ENCODE data around the gene MTERF4. TPM values are rescaled to one million over a fixed set of nuclear protein-coding genes. Genes with fewer than 3 reads are reported as not detected.

Gene MTERF4, protein sequence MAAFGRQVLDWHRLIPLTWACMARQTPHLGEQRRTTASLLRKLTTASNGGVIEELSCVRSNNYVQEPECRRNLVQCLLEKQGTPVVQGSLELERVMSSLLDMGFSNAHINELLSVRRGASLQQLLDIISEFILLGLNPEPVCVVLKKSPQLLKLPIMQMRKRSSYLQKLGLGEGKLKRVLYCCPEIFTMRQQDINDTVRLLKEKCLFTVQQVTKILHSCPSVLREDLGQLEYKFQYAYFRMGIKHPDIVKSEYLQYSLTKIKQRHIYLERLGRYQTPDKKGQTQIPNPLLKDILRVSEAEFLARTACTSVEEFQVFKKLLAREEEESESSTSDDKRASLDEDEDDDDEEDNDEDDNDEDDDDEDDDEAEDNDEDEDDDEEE
- total RNA-seq, result 32.6 and 33.9 TPM in 2 replicates

DNA sequence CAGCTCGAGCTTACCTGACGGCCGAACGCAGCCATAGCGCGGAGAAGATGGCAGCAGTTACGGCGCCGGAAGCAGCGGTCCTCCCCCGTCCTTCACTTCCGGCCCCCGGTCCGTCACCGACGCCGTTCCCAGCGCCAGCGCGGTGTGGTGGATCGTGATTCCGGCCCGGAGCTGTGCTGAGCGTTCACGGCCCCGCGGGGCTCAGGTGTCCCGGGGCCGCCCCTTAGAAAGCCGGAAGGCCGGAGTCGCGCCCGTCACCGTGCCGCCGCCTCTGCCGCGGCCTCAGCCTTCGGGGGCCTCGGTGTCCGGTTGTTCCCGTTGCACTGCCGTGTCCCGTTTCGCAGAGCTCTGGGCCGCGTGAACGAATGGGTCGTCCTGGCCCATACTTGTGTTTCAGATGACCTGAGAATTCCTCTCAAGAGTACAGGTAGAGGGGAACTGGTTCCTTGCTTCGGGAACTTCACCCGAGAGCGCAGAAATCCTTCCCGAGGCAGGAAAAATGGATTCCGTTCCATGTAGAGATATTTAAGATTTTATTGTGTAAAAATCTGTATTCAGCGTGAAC lies at the start of gene MTERF4:
Gene MTERF4, minus strand, starts transcription at position 49 of the 565 bp plus-strand sequence. Its CDS starts 14 bp downstream, at position 35.

DNA sequence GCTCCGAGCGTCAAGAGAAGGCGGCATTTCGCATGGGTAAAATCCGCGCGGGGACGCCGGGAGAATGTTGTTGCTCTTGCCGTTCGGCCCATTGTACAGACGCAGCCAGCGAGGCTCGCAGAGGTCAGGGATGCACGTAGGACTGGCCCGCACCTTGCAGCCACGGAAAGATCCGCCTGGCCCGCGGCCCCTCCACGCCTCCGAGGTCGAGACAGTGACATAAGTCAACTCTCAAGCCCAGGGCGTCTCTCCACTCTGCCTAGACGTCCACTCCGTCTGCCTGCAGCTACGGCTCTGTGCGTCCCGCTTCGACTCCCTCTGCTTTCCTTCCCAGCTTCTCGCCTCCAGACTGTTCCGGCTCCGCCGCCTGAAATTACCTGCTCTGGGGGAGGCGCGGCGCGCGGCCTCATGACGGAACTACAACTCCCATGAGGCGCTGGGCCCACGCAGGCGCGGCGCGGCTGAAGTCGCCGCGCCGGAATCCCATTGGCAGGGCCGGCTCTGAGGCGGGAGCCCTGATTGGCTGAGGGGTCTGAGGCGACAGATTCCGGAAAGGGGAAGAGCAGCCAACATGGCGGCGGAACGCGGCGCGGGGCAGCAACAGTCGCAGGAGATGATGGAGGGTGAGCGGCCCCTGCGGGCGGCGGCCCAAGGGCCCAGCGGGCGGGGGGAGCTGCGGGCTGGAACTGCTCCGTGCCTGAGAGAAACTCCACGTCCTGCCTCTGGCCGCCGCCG lies 48.0 kb upstream of the MTERF4 start, which contains the start of gene PPP1R7:
Gene PPP1R7, plus strand, starts transcription at position 543 of the 735 bp plus-strand sequence. Its CDS starts 29 bp downstream, at position 572.

DNA sequence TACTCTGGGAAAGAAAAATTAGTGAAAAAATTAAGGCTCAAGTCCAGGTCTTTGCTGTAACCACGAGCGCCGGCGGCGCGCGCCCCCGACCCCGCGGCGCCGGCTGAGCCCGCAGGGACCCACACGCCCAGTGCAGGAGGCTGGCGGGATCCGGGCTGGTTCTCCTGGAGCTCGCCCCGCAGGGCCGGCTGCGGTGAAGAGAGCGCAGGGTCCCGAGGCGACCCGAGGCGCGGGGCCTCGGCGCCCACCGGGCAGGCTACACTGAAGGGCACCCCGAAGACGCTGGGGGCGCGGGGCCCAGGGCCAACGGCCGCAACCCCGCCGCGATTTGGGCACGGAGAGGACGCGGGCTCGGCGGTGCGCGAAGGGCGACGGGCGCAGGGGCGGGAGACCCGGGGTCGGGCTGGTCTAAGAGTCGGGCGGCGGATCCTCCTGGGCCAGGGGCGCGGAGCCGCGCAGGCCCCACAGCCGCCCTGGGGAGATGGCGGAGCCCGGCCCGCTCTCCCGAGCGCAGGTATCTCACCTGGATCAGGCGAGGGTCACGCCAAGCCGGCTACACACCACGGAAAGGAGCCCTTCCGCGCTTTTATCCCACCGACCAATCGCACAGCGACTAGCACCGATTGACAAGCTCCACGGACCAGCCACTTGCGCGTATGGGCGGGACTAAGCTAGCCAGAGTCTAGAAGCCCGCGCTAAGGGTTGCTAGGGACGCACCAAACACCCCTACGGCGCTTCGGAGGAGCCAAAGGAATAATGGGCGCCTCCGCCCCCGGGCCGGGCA lies 47.0 kb upstream of the MTERF4 start, which contains the start of gene PASK:
Gene PASK, minus strand, starts transcription at position 582 of the 784 bp plus-strand sequence. CDS start 6,440 bp downstream, outside the sequence.

Other genes starting within 250 kb of the MTERF4 start
- not detected in 2 replicates for gene AGXT, start 233.5 kb downstream of the MTERF4 start, total RNA-seq
- not detected in 2 replicates for gene MAB21L4, start 206.1 kb downstream of the MTERF4 start, total RNA-seq
- gene CROCC2, start 196.0 kb downstream of the MTERF4 start, total RNA-seq, result not detected in 2 replicates
- 0.14 and 0.30 TPM in 2 replicates for gene SNED1, start 103.7 kb downstream of the MTERF4 start, total RNA-seq
- 1.5 and 6.6 TPM in 2 replicates for gene PASK, start 47.2 kb upstream of the MTERF4 start, total RNA-seq
- 50.3 and 54.3 TPM in 2 replicates for gene PPP1R7, start 48.2 kb upstream of the MTERF4 start, total RNA-seq
- gene ANO7, start 86.4 kb upstream of the MTERF4 start, total RNA-seq, result 0.30 and 0.69 TPM in 2 replicates
- gene HDLBP, start 213.4 kb upstream of the MTERF4 start, total RNA-seq, result 1,376 and 1,531 TPM in 2 replicates
- gene SEPTIN2, start 213.6 kb upstream of the MTERF4 start, total RNA-seq, result 451 and 575 TPM in 2 replicates

Data from smooth muscle cell of the umbilical artery (primary cell).